Sigmoid colon (tissue), 7 donors: ENCODE results near the gene C13orf42. TPM values are rescaled to one million over a fixed set of nuclear protein-coding genes. Genes with fewer than 3 reads are reported as not detected.

ENCODE experiments used
- DNase-seq: peaks from one replicate; pipeline ENCODE4 v3.0.0-alpha.2; 2019
- H3K27ac ChIP-seq, 4 donors: fragments of 200-600 bp; sonication (generic); one replicate each; pipeline ENCODE4 v1.5.1; 2016 to 2019; ENCODE audit warnings: mild to moderate bottlenecking in 1 of 4
- H3K27me3 ChIP-seq, 3 donors: fragments of 200-600 bp; sonication (generic); one replicate each; pipeline ENCODE4 v1.5.1; 2019; ENCODE audit warnings: mild to moderate bottlenecking in 1 of 3
- H3K36me3 ChIP-seq, 4 donors: fragments of 200-600 bp; sonication (generic); one replicate each; pipeline ENCODE4 v1.5.1; 2016 to 2019
- H3K4me1 ChIP-seq, 4 donors: fragments of 200-600 bp; sonication (generic); one replicate each; pipeline ENCODE4 v1.5.1; 2017 to 2019
- H3K4me3 ChIP-seq, 4 donors: fragments of 200-600 bp; sonication (generic); one replicate each; pipeline ENCODE4 v1.5.1; 2017 to 2019; ENCODE audit warnings: mild to moderate bottlenecking in 2 of 4, moderate library complexity in 1 of 4
- H3K9me3 ChIP-seq, 4 donors: fragments of 200-600 bp in 3 of 4; sonication (generic) in 3 of 4; one replicate each; pipeline versions ENCODE4 v1.5.1 to v1.6.1; 2013 to 2019
- EP300 ChIP-seq, 4 donors: sonication (generic); formaldehyde crosslinking; IDR thresholded peaks; one replicate each; pipeline ENCODE4 v1.6.1; 2017; ENCODE audit warnings: antibody characterized with exemption in 4 of 4
- POLR2A ChIP-seq, 2 donors: fragments of 450-650 bp; IDR thresholded peaks; one replicate each; pipeline ENCODE4 v1.6.1; 2016; ENCODE audit warnings: antibody characterized with exemption in 2 of 2, mild to moderate bottlenecking in 2 of 2, moderate library complexity in 2 of 2
- POLR2AphosphoS5 ChIP-seq, 4 donors: sonication (generic); formaldehyde crosslinking; IDR thresholded peaks; one replicate each; pipeline ENCODE4 v1.6.1; 2017; ENCODE audit warnings: antibody characterized with exemption in 4 of 4
- WGBS, 2 donors: extraction: QIAGEN DNeasy Blood & Tissue Kit; methylation state at CpG; one replicate each; pipeline ENCODE4 v1.1.7; 2013; 5-methylcytosine and 5-hydroxymethylcytosine counted together
- intact Hi-C: fragments of 100-400 bp; cut with DNase I; formaldehyde crosslinking; loops from one replicate; pipeline ENCODE4 v1.15.1; 2023
- polyA plus RNA-seq, 3 donors: library from polyadenylated mRNA; stranded (reverse); fragments of 200-250 nt; gene quantifications; one replicate each; pipeline ENCODE4 v1.2.3, GENCODE V29; 2013
- total RNA-seq, 4 donors: library from RNA; depleted of rRNA; stranded (reverse); fragments of >200 nt; gene quantifications; one replicate each; pipeline ENCODE4 v1.1.0, GENCODE V29; 2016
- TF ChIP-seq, protein P1 (sequence below), 4 experiments: fragments of 450-650 bp in 3 of 4; fragments of 200-600 bp in 1 of 4; IDR thresholded peaks; one replicate each; pipeline ENCODE4 v1.5.1; 2016 to 2019; ENCODE audit warnings: antibody characterized with exemption in 4 of 4, mild to moderate bottlenecking in 3 of 4, moderate library complexity in 2 of 4
- donor health status: healthy with polysubstance abuse.
- donor health status: Bipolar disorder and iron deficiency.
- donor health status: healthy.

C13orf42 gene
- total RNA-seq (not detected), polyA plus RNA-seq (not detected)

- Histone ChIP-seq H3K27ac (no peak within 1 kb of the TSS), H3K4me1 (no peaks in the 10 kb centered on the region), H3K9me3 (no peaks in the 10 kb centered on the region), H3K36me3 (no peaks in the 10 kb centered on the region), H3K27me3 (no peaks in the 10 kb centered on the region), H3K4me3 (no peak within 1 kb of the TSS)
- intact Hi-C loops = no loop called here
- no peak for DNase-seq
- WGBS, 2 donors = 82 to 91% methylated on average over 9 of the region's 9 CpGs
- TF ChIP-seq POLR2AphosphoS5 (IDR thresholded peaks at IDR 0.05) (no peak), POLR2A (IDR thresholded peaks at IDR 0.05) (no peak), EP300 (IDR thresholded peaks at IDR 0.05) (no peak)
- TF ChIP-seq, protein P1, sequence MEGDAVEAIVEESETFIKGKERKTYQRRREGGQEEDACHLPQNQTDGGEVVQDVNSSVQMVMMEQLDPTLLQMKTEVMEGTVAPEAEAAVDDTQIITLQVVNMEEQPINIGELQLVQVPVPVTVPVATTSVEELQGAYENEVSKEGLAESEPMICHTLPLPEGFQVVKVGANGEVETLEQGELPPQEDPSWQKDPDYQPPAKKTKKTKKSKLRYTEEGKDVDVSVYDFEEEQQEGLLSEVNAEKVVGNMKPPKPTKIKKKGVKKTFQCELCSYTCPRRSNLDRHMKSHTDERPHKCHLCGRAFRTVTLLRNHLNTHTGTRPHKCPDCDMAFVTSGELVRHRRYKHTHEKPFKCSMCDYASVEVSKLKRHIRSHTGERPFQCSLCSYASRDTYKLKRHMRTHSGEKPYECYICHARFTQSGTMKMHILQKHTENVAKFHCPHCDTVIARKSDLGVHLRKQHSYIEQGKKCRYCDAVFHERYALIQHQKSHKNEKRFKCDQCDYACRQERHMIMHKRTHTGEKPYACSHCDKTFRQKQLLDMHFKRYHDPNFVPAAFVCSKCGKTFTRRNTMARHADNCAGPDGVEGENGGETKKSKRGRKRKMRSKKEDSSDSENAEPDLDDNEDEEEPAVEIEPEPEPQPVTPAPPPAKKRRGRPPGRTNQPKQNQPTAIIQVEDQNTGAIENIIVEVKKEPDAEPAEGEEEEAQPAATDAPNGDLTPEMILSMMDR (IDR thresholded peaks at IDR 0.05) = no peak
Observed at GRCh38 chr13:51111174-51111573, at the start of gene C13orf42. C13orf42 (minus strand) TSS chr13:51111274; CDS start chr13:51111209, 65 bp downstream.

- H3K27me3 ChIP-seq = no peaks in the 10 kb centered on the region
- intact Hi-C loops = no loop called here
- no peak overlapping the region for H3K27ac ChIP-seq
- H3K4me3 ChIP-seq = no peak overlapping the region
- 60 to 67% methylated on average over 4 of the region's 4 CpGs for WGBS, 2 donors
- TF ChIP-seq POLR2A (IDR thresholded peaks at IDR 0.05) (no peak), POLR2AphosphoS5 (IDR thresholded peaks at IDR 0.05) (no peak)
- TF ChIP-seq, protein P1 (IDR thresholded peaks at IDR 0.05) = no peak
- H3K9me3 ChIP-seq = no peaks in the 10 kb centered on the region
- DNase-seq = no peak
- peaks cover 0 to 9% (median 7%) of the 10 kb centered on the region in 4 donors for H3K4me1 ChIP-seq
- no peaks in the 10 kb centered on the region for H3K36me3 ChIP-seq
Observed at GRCh38 chr13:51158880-51159518, 47.9 kb upstream of the C13orf42 start.

GRCh38 chr13:51158365-51158764, 47.3 kb upstream of the C13orf42 start:
- WGBS, 2 donors = 93 to 94% methylated on average over 4 of the region's 4 CpGs
- Histone ChIP-seq H3K27me3 (no peaks in the 10 kb centered on the region), H3K4me1 (peaks cover 0 to 12% (median 7%) of the 10 kb centered on the region in 4 donors), H3K4me3 (no peak overlapping the region), H3K9me3 (no peaks in the 10 kb centered on the region), H3K36me3 (no peaks in the 10 kb centered on the region), H3K27ac (no peak overlapping the region)
- intact Hi-C loops = no loop called here
- no peak for DNase-seq
- TF ChIP-seq POLR2A (IDR thresholded peaks at IDR 0.05) (no peak), POLR2AphosphoS5 (IDR thresholded peaks at IDR 0.05) (no peak), EP300 (IDR thresholded peaks at IDR 0.05) (no peak)
- TF ChIP-seq, protein P1 (IDR thresholded peaks at IDR 0.05) = no peak

- H3K4me3 ChIP-seq = no peak overlapping the region
- no peaks in the 10 kb centered on the region for H3K36me3 ChIP-seq
- peaks cover 0 to 12% (median 7%) of the 10 kb centered on the region in 4 donors for H3K4me1 ChIP-seq
- no peaks in the 10 kb centered on the region for H3K9me3 ChIP-seq
- intact Hi-C loops = no loop called here
- TF ChIP-seq POLR2AphosphoS5 (IDR thresholded peaks at IDR 0.05) (no peak), POLR2A (IDR thresholded peaks at IDR 0.05) (no peak)
- no peak overlapping the region for H3K27ac ChIP-seq
- DNase-seq = no peak
- WGBS, 2 donors = 79 to 85% methylated on average over 3 of the region's 3 CpGs
- H3K27me3 ChIP-seq = no peaks in the 10 kb centered on the region
Observed at GRCh38 chr13:51156648-51157047, 45.6 kb upstream of the C13orf42 start.

DNA sequence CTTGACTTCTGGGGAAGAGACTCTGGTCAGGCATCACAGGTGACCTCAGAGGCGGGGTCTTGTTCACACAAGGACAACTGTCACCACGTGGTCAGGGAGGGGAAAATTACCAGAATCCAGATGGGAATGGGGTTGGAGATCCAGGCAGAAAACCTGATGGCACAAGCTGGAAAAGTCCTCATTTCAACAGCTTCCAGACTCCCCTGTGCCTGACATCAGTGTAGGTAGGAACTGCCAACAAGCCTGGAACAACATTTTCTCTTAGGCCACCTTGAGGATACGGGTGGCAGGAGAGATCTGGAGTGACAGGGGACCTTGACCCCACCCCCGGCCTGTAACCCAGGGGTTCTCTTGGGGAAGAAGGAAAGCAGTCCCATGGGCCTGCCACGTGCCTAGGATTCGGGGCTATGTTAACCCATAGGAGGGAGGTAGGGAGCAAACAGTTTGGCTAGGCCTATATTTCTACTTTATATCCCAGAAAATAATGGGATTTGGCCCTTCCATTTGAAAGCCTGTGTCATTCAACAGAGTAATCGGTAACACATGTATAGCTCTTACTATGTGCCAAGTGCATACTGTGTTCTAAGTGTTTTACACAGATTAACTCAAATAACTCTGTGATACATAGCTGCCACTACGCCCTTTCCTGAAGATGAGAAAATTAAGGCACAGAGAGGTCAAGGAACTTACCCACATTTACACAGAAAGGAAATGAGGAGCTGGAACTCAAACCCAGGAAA, 44.9 kb upstream of the C13orf42 start:
- intact Hi-C loops = no loop called here
- 79 to 83% methylated on average over 8 of the region's 8 CpGs for WGBS, 2 donors
- TF ChIP-seq POLR2A (IDR thresholded peaks at IDR 0.05) (no peak), EP300 (IDR thresholded peaks at IDR 0.05) (no peak), POLR2AphosphoS5 (IDR thresholded peaks at IDR 0.05) (no peak)

More for the DNA sequence above, 44.9 kb upstream of the C13orf42 start:
- H3K27me3 ChIP-seq = no peaks in the 10 kb centered on the region
- no peak overlapping the region for H3K4me3 ChIP-seq
- H3K4me1 ChIP-seq = peaks cover 0 to 12% (median 7%) of the 10 kb centered on the region in 4 donors
- DNase-seq = no peak
- no peaks in the 10 kb centered on the region for H3K9me3 ChIP-seq
- no peaks in the 10 kb centered on the region for H3K36me3 ChIP-seq
- no peak overlapping the region for H3K27ac ChIP-seq
